Measurements from ENCODE around the gene SHISAL2A. TPM values are rescaled to one million over a fixed set of nuclear protein-coding genes. Genes with fewer than 3 reads are reported as not detected.

Gene SHISAL2A
- total and polyA plus RNA-seq, 10 of the 15 experiments (the other 5 are each of a cell fraction or from before 2014, with no cell fraction given), result 0.18 to 0.67 (median 0.45) TPM

DNA sequence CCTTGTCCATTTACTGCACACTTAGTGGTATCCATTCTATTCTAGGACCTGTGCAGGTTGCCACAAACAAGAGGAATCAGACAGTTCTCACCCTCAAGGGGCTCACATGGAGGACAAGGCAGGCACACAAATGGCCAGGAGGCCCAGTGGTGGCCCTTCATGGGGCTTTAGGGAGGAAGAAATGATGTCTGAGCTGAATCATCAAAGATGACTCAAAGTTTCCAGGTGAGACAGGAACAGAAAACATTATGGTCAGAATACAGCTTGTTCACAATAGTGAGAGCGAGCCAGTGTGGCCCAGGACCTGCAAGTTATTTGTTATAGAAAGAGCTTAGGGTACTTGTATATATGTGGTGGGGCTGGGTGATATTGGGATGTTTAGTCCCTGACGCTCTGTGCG lies 26.4 kb downstream of the SHISAL2A start (continued):
- TF ChIP-seq RUNX3 (IDR thresholded peaks at IDR 0.05; ENCODE audit: low read length) (peak; percentile 52; the same call in 1 of the 2 replicates), SMC3 (IDR thresholded peaks at IDR 0.05; ENCODE audit: borderline replicate concordance, low read length) (no peak), ATF7 (IDR thresholded peaks at IDR 0.05; ENCODE audit: low read depth) (peak; percentile 87), IKZF1 (conservative IDR thresholded peaks at IDR 0.05) (peak; percentile 16; the same call in 1 of the 2 replicates), SPI1 (IDR thresholded peaks at IDR 0.05; ENCODE audit: borderline replicate concordance, insufficient read depth, low read depth, low read length) (peak; percentile 71), EP300 (IDR thresholded peaks at IDR 0.05; ENCODE audit: borderline replicate concordance in 1 of 2, control insufficient read depth in 1 of 2, low read depth in 2 of 2, low read length in 2 of 2) (peak in 1 of 2 experiments; percentile 70; a peak in 1 of 4 replicates)
- TF ChIP-seq, protein P1, sequence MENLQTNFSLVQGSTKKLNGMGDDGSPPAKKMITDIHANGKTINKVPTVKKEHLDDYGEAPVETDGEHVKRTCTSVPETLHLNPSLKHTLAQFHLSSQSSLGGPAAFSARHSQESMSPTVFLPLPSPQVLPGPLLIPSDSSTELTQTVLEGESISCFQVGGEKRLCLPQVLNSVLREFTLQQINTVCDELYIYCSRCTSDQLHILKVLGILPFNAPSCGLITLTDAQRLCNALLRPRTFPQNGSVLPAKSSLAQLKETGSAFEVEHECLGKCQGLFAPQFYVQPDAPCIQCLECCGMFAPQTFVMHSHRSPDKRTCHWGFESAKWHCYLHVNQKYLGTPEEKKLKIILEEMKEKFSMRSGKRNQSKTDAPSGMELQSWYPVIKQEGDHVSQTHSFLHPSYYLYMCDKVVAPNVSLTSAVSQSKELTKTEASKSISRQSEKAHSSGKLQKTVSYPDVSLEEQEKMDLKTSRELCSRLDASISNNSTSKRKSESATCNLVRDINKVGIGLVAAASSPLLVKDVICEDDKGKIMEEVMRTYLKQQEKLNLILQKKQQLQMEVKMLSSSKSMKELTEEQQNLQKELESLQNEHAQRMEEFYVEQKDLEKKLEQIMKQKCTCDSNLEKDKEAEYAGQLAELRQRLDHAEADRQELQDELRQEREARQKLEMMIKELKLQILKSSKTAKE (IDR thresholded peaks at IDR 0.05; ENCODE audit: low read depth, poor library complexity, severe bottlenecking), result peak; percentile 43
- TF ChIP-seq, protein P2, sequence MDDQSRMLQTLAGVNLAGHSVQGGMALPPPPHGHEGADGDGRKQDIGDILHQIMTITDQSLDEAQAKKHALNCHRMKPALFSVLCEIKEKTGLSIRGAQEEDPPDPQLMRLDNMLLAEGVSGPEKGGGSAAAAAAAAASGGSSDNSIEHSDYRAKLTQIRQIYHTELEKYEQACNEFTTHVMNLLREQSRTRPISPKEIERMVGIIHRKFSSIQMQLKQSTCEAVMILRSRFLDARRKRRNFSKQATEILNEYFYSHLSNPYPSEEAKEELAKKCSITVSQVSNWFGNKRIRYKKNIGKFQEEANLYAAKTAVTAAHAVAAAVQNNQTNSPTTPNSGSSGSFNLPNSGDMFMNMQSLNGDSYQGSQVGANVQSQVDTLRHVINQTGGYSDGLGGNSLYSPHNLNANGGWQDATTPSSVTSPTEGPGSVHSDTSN (IDR thresholded peaks at IDR 0.05; ENCODE audit: insufficient replicate concordance, low read depth, low read length), result no peak
